ENCODE results near the gene NKD1. TPM values are rescaled to one million over a fixed set of nuclear protein-coding genes. Genes with fewer than 3 reads are reported as not detected.

NKD1 gene
- total RNA-seq, 1 donor = 1.2 TPM

- Histone ChIP-seq H3K4me1 (ENCODE audit: insufficient read depth, low read length) (peaks cover 9% of the 10 kb centered on the region), H3K9me3 (ENCODE audit: low read depth, low read length) (no peaks in the 10 kb centered on the region), H3K4me3 (ENCODE audit: low read length) (no peak overlapping the region), H3K27me3 (ENCODE audit: insufficient read depth, low read length) (no peaks in the 10 kb centered on the region)
These were observed 61.3 kb downstream of the NKD1 start for GRCh38 chr16:50609471-50609870.

GRCh38 chr16:50610331-50611262 is 62.4 kb downstream of the NKD1 start:
- no peaks in the 10 kb centered on the region for H3K27me3 ChIP-seq (ENCODE audit: insufficient read depth, low read length)
- no peaks in the 10 kb centered on the region for H3K9me3 ChIP-seq (ENCODE audit: low read depth, low read length)

GRCh38 chr16:50611332-50611934 is 63.2 kb downstream of the NKD1 start:
- no peaks in the 10 kb centered on the region for H3K9me3 ChIP-seq (ENCODE audit: low read depth, low read length)
- H3K4me3 ChIP-seq (ENCODE audit: low read length) = no peak overlapping the region
- H3K27me3 ChIP-seq (ENCODE audit: insufficient read depth, low read length) = no peaks in the 10 kb centered on the region
- peaks cover 9% of the 10 kb centered on the region for H3K4me1 ChIP-seq (ENCODE audit: insufficient read depth, low read length)

More at GRCh38 chr16:50610331-50611262, 62.4 kb downstream of the NKD1 start:
- Histone ChIP-seq H3K4me3 (ENCODE audit: low read length) (no peak overlapping the region), H3K4me1 (ENCODE audit: insufficient read depth, low read length) (peaks cover 9% of the 10 kb centered on the region)

- H3K9me3 ChIP-seq (ENCODE audit: low read depth, low read length) = no peaks in the 10 kb centered on the region
- H3K4me3 ChIP-seq (ENCODE audit: low read length) = no peak overlapping the region
- peaks cover 9% of the 10 kb centered on the region for H3K4me1 ChIP-seq (ENCODE audit: insufficient read depth, low read length)
- H3K27me3 ChIP-seq (ENCODE audit: insufficient read depth, low read length) = no peaks in the 10 kb centered on the region
These were observed 64.0 kb downstream of the NKD1 start for GRCh38 chr16:50611995-50612848.

GRCh38 chr16:50612849-50613198 is 64.6 kb downstream of the NKD1 start:
- Histone ChIP-seq H3K27me3 (ENCODE audit: insufficient read depth, low read length) (no peaks in the 10 kb centered on the region), H3K4me1 (ENCODE audit: insufficient read depth, low read length) (peaks cover 9% of the 10 kb centered on the region), H3K4me3 (ENCODE audit: low read length) (no peak overlapping the region), H3K9me3 (ENCODE audit: low read depth, low read length) (no peaks in the 10 kb centered on the region)

- Histone ChIP-seq H3K27me3 (ENCODE audit: insufficient read depth, low read length) (no peaks in the 10 kb centered on the region), H3K4me3 (ENCODE audit: low read length) (no peak overlapping the region), H3K9me3 (ENCODE audit: low read depth, low read length) (no peaks in the 10 kb centered on the region), H3K4me1 (ENCODE audit: insufficient read depth, low read length) (peaks cover 9% of the 10 kb centered on the region)
These were observed 65.2 kb downstream of the NKD1 start for GRCh38 chr16:50613281-50613963.

- Histone ChIP-seq H3K9me3 (ENCODE audit: low read depth, low read length) (no peaks in the 10 kb centered on the region), H3K4me1 (ENCODE audit: insufficient read depth, low read length) (peaks cover 9% of the 10 kb centered on the region), H3K4me3 (ENCODE audit: low read length) (no peak overlapping the region), H3K27me3 (ENCODE audit: insufficient read depth, low read length) (no peaks in the 10 kb centered on the region)
These were observed 65.8 kb downstream of the NKD1 start for GRCh38 chr16:50613964-50614474.

- Histone ChIP-seq H3K27me3 (ENCODE audit: insufficient read depth, low read length) (no peaks in the 10 kb centered on the region), H3K9me3 (ENCODE audit: low read depth, low read length) (no peaks in the 10 kb centered on the region), H3K4me1 (ENCODE audit: insufficient read depth, low read length) (peaks cover 9% of the 10 kb centered on the region), H3K4me3 (ENCODE audit: low read length) (no peak overlapping the region)
These were observed 66.9 kb downstream of the NKD1 start for GRCh38 chr16:50614955-50615724.

GRCh38 chr16:50615891-50616290 is 67.7 kb downstream of the NKD1 start:
- Histone ChIP-seq H3K9me3 (ENCODE audit: low read depth, low read length) (no peaks in the 10 kb centered on the region), H3K4me3 (ENCODE audit: low read length) (no peak overlapping the region), H3K4me1 (ENCODE audit: insufficient read depth, low read length) (peaks cover 9% of the 10 kb centered on the region), H3K27me3 (ENCODE audit: insufficient read depth, low read length) (no peaks in the 10 kb centered on the region)

GRCh38 chr16:50616386-50616785 is 68.2 kb downstream of the NKD1 start:
- Histone ChIP-seq H3K4me1 (ENCODE audit: insufficient read depth, low read length) (peaks cover 8% of the 10 kb centered on the region), H3K4me3 (ENCODE audit: low read length) (no peak overlapping the region), H3K27me3 (ENCODE audit: insufficient read depth, low read length) (no peaks in the 10 kb centered on the region), H3K9me3 (ENCODE audit: low read depth, low read length) (no peaks in the 10 kb centered on the region)

- no peak overlapping the region for H3K4me3 ChIP-seq (ENCODE audit: low read length)
- H3K4me1 ChIP-seq (ENCODE audit: insufficient read depth, low read length) = peaks cover 1% of the 10 kb centered on the region
- H3K9me3 ChIP-seq (ENCODE audit: low read depth, low read length) = no peaks in the 10 kb centered on the region
- no peaks in the 10 kb centered on the region for H3K27me3 ChIP-seq (ENCODE audit: insufficient read depth, low read length)
These were observed 68.9 kb downstream of the NKD1 start for GRCh38 chr16:50616883-50617645.

GRCh38 chr16:50617646-50618184 is 69.5 kb downstream of the NKD1 start:
- Histone ChIP-seq H3K4me1 (ENCODE audit: insufficient read depth, low read length) (no peaks in the 10 kb centered on the region), H3K9me3 (ENCODE audit: low read depth, low read length) (no peaks in the 10 kb centered on the region), H3K27me3 (ENCODE audit: insufficient read depth, low read length) (no peaks in the 10 kb centered on the region), H3K4me3 (ENCODE audit: low read length) (no peak overlapping the region)

GRCh38 chr16:50618238-50618918 is 70.2 kb downstream of the NKD1 start:
- H3K27me3 ChIP-seq (ENCODE audit: insufficient read depth, low read length) = no peaks in the 10 kb centered on the region

More at GRCh38 chr16:50618238-50618918, 70.2 kb downstream of the NKD1 start:
- Histone ChIP-seq H3K4me1 (ENCODE audit: insufficient read depth, low read length) (no peaks in the 10 kb centered on the region), H3K4me3 (ENCODE audit: low read length) (no peak overlapping the region), H3K9me3 (ENCODE audit: low read depth, low read length) (no peaks in the 10 kb centered on the region)

All from mononuclear cell (primary cell).